AG09309 (cell line): Measurements from ENCODE around the gene FAAP20.
A peak's percentile ranks its signal among the peaks of the same experiment; 100 is the strongest.

ENCODE experiments used
- DNase-seq: peaks from one replicate; pipeline ENCODE4 v3.0.0-alpha.2; 2010; ENCODE audit warnings: low read depth
- H3K4me3 ChIP-seq: 2 replicates; pipeline ENCODE4 v1.5.1; 2011; ENCODE audit warnings: mild to moderate bottlenecking, low read depth, low read length, moderate library complexity; ENCODE audit not compliant: control insufficient read depth
- TF ChIP-seq, protein P1 (sequence below): IDR thresholded peaks from 2 replicates; pipeline ENCODE4 v1.5.1; 2011; ENCODE audit warnings: mild to moderate bottlenecking, low read depth, low read length, inconsistent platforms; ENCODE audit not compliant: insufficient read depth, control insufficient read depth; ENCODE audit errors: missing control alignments

FAAP20 gene

GRCh38 chr1:2170211-2170610 lies 24.4 kb downstream of the FAAP20 start:
- DNase-seq: peak; percentile 42
- TF ChIP-seq, protein P1, sequence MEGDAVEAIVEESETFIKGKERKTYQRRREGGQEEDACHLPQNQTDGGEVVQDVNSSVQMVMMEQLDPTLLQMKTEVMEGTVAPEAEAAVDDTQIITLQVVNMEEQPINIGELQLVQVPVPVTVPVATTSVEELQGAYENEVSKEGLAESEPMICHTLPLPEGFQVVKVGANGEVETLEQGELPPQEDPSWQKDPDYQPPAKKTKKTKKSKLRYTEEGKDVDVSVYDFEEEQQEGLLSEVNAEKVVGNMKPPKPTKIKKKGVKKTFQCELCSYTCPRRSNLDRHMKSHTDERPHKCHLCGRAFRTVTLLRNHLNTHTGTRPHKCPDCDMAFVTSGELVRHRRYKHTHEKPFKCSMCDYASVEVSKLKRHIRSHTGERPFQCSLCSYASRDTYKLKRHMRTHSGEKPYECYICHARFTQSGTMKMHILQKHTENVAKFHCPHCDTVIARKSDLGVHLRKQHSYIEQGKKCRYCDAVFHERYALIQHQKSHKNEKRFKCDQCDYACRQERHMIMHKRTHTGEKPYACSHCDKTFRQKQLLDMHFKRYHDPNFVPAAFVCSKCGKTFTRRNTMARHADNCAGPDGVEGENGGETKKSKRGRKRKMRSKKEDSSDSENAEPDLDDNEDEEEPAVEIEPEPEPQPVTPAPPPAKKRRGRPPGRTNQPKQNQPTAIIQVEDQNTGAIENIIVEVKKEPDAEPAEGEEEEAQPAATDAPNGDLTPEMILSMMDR: no peak
- no peak overlapping the region for H3K4me3 ChIP-seq

GRCh38 chr1:2169200-2169836 lies 25.3 kb downstream of the FAAP20 start:
- H3K4me3 ChIP-seq: no peak overlapping the region
- TF ChIP-seq, protein P1: no peak
- no peak for DNase-seq

DNA sequence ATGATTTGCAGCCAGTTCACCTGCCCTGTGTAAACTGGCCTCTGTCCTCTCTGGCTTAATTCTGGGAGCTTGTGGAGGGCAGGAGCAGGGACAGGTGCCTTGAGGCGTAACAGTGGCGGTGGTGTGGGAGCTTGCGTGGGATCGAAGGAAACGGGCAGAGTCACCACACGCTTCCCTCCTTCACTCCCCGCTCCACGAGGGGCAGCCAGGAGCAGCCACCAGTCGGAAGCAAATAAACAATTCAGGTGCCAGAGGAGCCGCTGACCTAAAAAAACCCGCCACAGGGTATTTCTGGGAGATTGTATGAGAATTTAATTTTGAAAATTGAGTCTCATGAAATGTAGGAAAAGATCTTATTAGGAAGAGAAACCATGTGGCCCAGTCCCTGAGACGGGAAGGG lies 26.0 kb downstream of the FAAP20 start:
- no peak overlapping the region for H3K4me3 ChIP-seq
- TF ChIP-seq, protein P1: no peak
- no peak for DNase-seq

GRCh38 chr1:2168090-2168489 lies 26.5 kb downstream of the FAAP20 start:
- no peak for DNase-seq
- TF ChIP-seq, protein P1: no peak

DNA sequence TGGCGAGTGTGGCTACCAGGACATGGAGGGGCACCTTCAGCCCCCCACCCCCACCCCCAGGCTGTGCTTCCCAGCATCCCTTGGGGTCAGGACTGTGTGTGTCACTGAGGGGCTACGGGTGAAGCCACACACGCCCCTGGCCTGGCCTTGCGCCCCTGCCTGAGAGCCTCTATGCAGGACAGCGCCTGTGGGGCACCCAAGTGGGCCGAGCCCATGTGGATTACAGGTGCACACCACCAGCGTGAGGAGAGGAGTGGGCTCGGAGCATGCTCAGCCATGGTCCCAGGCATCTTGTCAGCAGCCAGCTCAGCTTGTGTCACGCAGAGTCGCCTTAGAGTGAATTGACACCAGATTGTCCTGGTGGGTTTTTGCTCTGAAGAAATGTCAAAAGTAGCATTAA lies 27.9 kb downstream of the FAAP20 start:
- no peak overlapping the region for H3K4me3 ChIP-seq
- no peak for DNase-seq
- TF ChIP-seq, protein P1: no peak

More at GRCh38 chr1:2168090-2168489, 26.5 kb downstream of the FAAP20 start:
- H3K4me3 ChIP-seq: no peak overlapping the region

- TF ChIP-seq, protein P1: no peak
- no peak overlapping the region for H3K4me3 ChIP-seq
- no peak for DNase-seq
Observed at GRCh38 chr1:2166254-2166653, 28.3 kb downstream of the FAAP20 start.
